Measurements from ENCODE around the gene SRSF1. TPM values are rescaled to one million over a fixed set of nuclear protein-coding genes. Genes with fewer than 3 reads are reported as not detected.

SRSF1 gene
- total and polyA plus RNA-seq, 2 of the 4 experiments (the other 2 are of a cell fraction) = 190 to 357 TPM

DNA sequence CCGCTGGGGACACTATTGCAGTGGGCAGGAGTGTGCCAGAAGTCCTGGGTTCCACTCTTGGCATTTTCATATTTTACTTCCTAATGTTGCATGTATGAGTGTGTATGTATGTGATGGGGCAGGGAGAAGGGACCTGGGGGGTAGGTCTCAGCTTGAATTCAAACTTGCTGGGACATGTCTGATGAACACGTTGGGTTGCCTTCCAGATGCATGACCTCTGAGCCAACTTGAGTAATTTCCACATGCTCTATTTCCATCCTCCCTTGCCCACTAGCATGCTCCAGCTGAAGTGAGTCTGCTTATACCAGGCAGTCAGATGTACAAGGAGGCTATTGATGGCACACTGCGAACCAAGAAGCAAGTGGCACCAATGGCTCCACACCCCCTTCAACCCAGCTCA lies 32.9 kb upstream of the SRSF1 start:
- Histone ChIP-seq H4K91ac (ENCODE audit: insufficient read depth, low read depth, low read length) (no peak overlapping the region), H2AK9ac (replicated peaks; ENCODE audit: low read depth, low read length, poor library complexity) (peak overlapping the region; percentile 5), H3K4me1 (ENCODE audit: control insufficient read depth, insufficient read depth, low read length) (no peaks in the 10 kb centered on the region), H2AFZ (replicated peaks; ENCODE audit: low read length, poor library complexity) (no peak overlapping the region), H4K8ac (ENCODE audit: low read depth in 2 of 2, low read length in 2 of 2) (no peak overlapping the region), H3K4me2 (ENCODE audit: low read depth, low read length) (no peak overlapping the region), H3K36me3 (ENCODE audit: control insufficient read depth, insufficient read depth, low read length) (no peaks in the 10 kb centered on the region), H3K9ac (ENCODE audit: low read depth, low read length) (no peak overlapping the region), H3K18ac (ENCODE audit: low read depth, low read length) (no peak overlapping the region), H3K56ac (ENCODE audit: extremely low read depth, insufficient read depth, low read length) (no peak overlapping the region), H3K9me1 (ENCODE audit: insufficient read depth, low read length) (no peaks in the 10 kb centered on the region), H2BK15ac (ENCODE audit: low read depth, low read length) (no peak overlapping the region), H3K4ac (ENCODE audit: low read depth, low read length) (no peak overlapping the region), H3K14ac (replicated peaks; ENCODE audit: low read depth, low read length) (no peak overlapping the region), H2AK5ac (ENCODE audit: low read depth, low read length) (no peak overlapping the region), H4K20me1 (ENCODE audit: insufficient read depth, low read length) (no peaks in the 10 kb centered on the region), H3K27me3 (ENCODE audit: control insufficient read depth, insufficient read depth, low read length) (peaks cover 20% of the 10 kb centered on the region), H3K79me1 (ENCODE audit: low read depth in 1 of 2, low read length in 2 of 2) (no peaks in the 10 kb centered on the region), H3K27ac (ENCODE audit: insufficient read depth, low read length) (no peak overlapping the region), H3K4me3 (ENCODE audit: insufficient read depth, low read depth, low read length) (no peak overlapping the region), H3K9me3 (ENCODE audit: control insufficient read depth, insufficient read depth, low read length) (no peaks in the 10 kb centered on the region), H4K5ac (ENCODE audit: low read depth, low read length) (no peak overlapping the region), H3K23ac (ENCODE audit: low read depth, low read length) (no peak overlapping the region), H2BK120ac (ENCODE audit: low read depth, low read length) (no peak overlapping the region), H2BK20ac (ENCODE audit: low read depth, low read length) (no peak overlapping the region), H2BK5ac (ENCODE audit: low read depth, low read length, poor library complexity, severe bottlenecking) (no peak overlapping the region)
- no peak for TF ChIP-seq BHLHE40 (IDR thresholded peaks at IDR 0.05; ENCODE audit: low read depth, low read length)
- TF ChIP-seq FOS (IDR thresholded peaks at IDR 0.05; ENCODE audit: low read depth, low read length) = no peak
- TF ChIP-seq, protein P1, sequence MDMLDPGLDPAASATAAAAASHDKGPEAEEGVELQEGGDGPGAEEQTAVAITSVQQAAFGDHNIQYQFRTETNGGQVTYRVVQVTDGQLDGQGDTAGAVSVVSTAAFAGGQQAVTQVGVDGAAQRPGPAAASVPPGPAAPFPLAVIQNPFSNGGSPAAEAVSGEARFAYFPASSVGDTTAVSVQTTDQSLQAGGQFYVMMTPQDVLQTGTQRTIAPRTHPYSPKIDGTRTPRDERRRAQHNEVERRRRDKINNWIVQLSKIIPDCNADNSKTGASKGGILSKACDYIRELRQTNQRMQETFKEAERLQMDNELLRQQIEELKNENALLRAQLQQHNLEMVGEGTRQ (IDR thresholded peaks at IDR 0.05; ENCODE audit: low read depth, low read length) = no peak
- TF ChIP-seq MAFK (IDR thresholded peaks at IDR 0.05; ENCODE audit: low read depth, low read length) = no peak
- no peak for TF ChIP-seq POLR2A (IDR thresholded peaks at IDR 0.05; ENCODE audit: low read depth, low read length)
- TF ChIP-seq, protein P2, sequence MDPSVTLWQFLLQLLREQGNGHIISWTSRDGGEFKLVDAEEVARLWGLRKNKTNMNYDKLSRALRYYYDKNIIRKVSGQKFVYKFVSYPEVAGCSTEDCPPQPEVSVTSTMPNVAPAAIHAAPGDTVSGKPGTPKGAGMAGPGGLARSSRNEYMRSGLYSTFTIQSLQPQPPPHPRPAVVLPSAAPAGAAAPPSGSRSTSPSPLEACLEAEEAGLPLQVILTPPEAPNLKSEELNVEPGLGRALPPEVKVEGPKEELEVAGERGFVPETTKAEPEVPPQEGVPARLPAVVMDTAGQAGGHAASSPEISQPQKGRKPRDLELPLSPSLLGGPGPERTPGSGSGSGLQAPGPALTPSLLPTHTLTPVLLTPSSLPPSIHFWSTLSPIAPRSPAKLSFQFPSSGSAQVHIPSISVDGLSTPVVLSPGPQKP (IDR thresholded peaks at IDR 0.05; ENCODE audit: borderline replicate concordance, low read depth, low read length) = no peak
- no peak for TF ChIP-seq MAZ (IDR thresholded peaks at IDR 0.05; ENCODE audit: borderline replicate concordance, low read depth, low read length)
- no peak for TF ChIP-seq CEBPB (IDR thresholded peaks at IDR 0.05; ENCODE audit: low read depth, low read length)
- TF ChIP-seq CHD1 (IDR thresholded peaks at IDR 0.05; ENCODE audit: low read depth, low read length) = no peak
- TF ChIP-seq, protein P3, sequence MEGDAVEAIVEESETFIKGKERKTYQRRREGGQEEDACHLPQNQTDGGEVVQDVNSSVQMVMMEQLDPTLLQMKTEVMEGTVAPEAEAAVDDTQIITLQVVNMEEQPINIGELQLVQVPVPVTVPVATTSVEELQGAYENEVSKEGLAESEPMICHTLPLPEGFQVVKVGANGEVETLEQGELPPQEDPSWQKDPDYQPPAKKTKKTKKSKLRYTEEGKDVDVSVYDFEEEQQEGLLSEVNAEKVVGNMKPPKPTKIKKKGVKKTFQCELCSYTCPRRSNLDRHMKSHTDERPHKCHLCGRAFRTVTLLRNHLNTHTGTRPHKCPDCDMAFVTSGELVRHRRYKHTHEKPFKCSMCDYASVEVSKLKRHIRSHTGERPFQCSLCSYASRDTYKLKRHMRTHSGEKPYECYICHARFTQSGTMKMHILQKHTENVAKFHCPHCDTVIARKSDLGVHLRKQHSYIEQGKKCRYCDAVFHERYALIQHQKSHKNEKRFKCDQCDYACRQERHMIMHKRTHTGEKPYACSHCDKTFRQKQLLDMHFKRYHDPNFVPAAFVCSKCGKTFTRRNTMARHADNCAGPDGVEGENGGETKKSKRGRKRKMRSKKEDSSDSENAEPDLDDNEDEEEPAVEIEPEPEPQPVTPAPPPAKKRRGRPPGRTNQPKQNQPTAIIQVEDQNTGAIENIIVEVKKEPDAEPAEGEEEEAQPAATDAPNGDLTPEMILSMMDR (conservative IDR thresholded peaks at IDR 0.05; ENCODE audit: low read depth, low read length) = no peak
- no peak for TF ChIP-seq RFX5 (IDR thresholded peaks at IDR 0.05; ENCODE audit: low read depth, low read length)
- no peak for TF ChIP-seq MXI1 (IDR thresholded peaks at IDR 0.05; ENCODE audit: borderline replicate concordance, low read depth, low read length)
- no peak for TF ChIP-seq RCOR1 (IDR thresholded peaks at IDR 0.05; ENCODE audit: insufficient replicate concordance, low read length)
- TF ChIP-seq RAD21 (IDR thresholded peaks at IDR 0.05; ENCODE audit: low read length) = no peak
- TF ChIP-seq SMC3 (IDR thresholded peaks at IDR 0.05; ENCODE audit: low read depth, low read length) = no peak
- no peak for TF ChIP-seq NFE2L2 (IDR thresholded peaks at IDR 0.05; ENCODE audit: low read depth, low read length)
- CTCF ChIA-PET = no interaction called here
- DNase-seq = no peak
- WGBS, 2 experiments (ENCODE audit: extremely low coverage in 2 of 2, insufficient read length in 1 of 2) = no CpG with 5 or more reads among the region's 3 CpGs
- dilution Hi-C loops (cut with HindIII; ENCODE audit: low sequenced_read_pairs, unreplicated experiment) = no loop called here
- ATAC-seq (ENCODE audit: low read depth) = no peak
- BruUV-seq (replicated peaks) = no TSS peak
- POLR2A ChIA-PET (ENCODE audit: unreplicated experiment) = no interaction called here
- intact Hi-C loops (cut with micrococcal nuclease) = no loop called here
- in situ Hi-C loops (cut with MboI; ENCODE audit: low sequenced_read_pairs) = no loop called here

Data from IMR-90 (cell line).